Fibroblast of mammary gland (primary cell): ENCODE results near the gene CLDN2.

Experiments used
- DNase-seq: peaks from one replicate; pipeline ENCODE4 v3.0.0-alpha.2; 2010; ENCODE audit warnings: low read depth
- H3K4me3 ChIP-seq: 2 replicates; pipeline ENCODE4 v1.5.1; 2011; ENCODE audit warnings: low read depth, mild to moderate bottlenecking, low read length, moderate library complexity; ENCODE audit not compliant: control insufficient read depth
- CTCF ChIP-seq: conservative IDR thresholded peaks from 2 replicates; pipeline ENCODE4 v1.5.1; 2011; ENCODE audit warnings: low read depth, low read length, inconsistent platforms; ENCODE audit not compliant: control insufficient read depth, insufficient read depth

Gene CLDN2

GRCh38 chrX:106917830-106918500 is 2.2 kb upstream of the CLDN2 start:
- no peak overlapping the region for H3K4me3 ChIP-seq

GRCh38 chrX:106921637-106922036 is 1.4 kb downstream of the CLDN2 start:
- no peak overlapping the region for H3K4me3 ChIP-seq
- TF ChIP-seq CTCF = no peak
- no peak for DNase-seq

More at GRCh38 chrX:106917830-106918500, 2.2 kb upstream of the CLDN2 start:
- TF ChIP-seq CTCF = no peak
- DNase-seq = peak; percentile 86

GRCh38 chrX:106927023-106927422 is 6.8 kb downstream of the CLDN2 start:
- DNase-seq = no peak
- H3K4me3 ChIP-seq = no peak overlapping the region
- no peak for TF ChIP-seq CTCF

- no peak overlapping the region for H3K4me3 ChIP-seq
- no peak for TF ChIP-seq CTCF
- no peak for DNase-seq
Observed at GRCh38 chrX:106927700-106928099, 7.5 kb downstream of the CLDN2 start.

GRCh38 chrX:106928227-106928626 is 8.0 kb downstream of the CLDN2 start:
- no peak for TF ChIP-seq CTCF
- no peak for DNase-seq
- no peak overlapping the region for H3K4me3 ChIP-seq

GRCh38 chrX:106931831-106932491 is 11.8 kb downstream of the CLDN2 start:
- no peak for DNase-seq
- no peak for TF ChIP-seq CTCF
- H3K4me3 ChIP-seq = no peak overlapping the region

- peak; percentile 56 for DNase-seq
- TF ChIP-seq CTCF = no peak
- H3K4me3 ChIP-seq = no peak overlapping the region
Observed at GRCh38 chrX:106932492-106932923, 12.3 kb downstream of the CLDN2 start.
